Central memory CD4-positive, alpha-beta T cell (primary cell): ENCODE measurements around the gene BIN1.

ENCODE experiments used
- DNase-seq: peaks from one replicate; pipeline ENCODE4 v3.0.0; 2022

Gene BIN1

DNA sequence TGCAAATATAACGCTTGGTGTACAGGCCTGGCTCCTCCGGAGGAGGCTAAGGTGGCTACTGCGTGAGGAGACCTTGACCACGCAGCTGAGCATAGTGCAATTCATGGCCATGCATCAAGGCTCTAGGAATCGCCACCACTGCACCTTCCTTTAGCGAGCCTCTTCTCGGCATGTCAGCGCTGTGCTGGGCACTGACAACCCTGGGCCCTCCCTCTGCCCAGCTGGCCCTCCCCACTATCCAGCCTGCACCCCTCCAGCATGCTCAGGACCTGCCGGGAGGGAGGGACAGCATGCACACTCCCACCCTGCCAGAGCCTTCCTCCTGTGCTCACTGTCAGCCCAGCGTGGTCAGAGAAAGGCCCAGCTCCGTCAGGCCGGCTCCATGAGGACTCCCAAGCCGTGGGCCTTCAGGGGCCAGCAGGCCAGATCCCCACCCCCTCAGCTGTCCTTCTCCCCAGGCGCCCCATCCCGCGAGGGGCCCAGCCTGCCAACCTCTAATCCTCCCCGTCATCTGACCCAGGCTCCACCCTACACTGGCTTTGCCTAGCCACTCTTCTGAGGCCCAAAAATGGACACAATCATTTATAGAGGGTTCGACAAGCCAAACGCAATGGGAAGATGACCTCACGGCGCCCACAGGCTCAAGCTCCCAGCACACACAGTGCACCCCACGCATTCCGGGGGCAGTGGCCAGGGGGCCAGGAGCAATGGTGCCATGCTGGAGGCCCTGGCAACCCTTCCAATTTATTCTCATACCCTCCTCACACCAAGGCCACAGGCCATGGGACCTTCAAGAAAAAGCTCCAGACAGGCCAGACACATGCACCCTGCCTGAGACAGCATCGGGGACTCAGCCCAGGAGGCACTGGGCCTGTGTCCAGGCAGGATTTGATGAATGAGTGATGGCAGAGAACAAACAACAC, 3.5 kb downstream of the BIN1 start:
- DNase-seq, result no peak

DNA sequence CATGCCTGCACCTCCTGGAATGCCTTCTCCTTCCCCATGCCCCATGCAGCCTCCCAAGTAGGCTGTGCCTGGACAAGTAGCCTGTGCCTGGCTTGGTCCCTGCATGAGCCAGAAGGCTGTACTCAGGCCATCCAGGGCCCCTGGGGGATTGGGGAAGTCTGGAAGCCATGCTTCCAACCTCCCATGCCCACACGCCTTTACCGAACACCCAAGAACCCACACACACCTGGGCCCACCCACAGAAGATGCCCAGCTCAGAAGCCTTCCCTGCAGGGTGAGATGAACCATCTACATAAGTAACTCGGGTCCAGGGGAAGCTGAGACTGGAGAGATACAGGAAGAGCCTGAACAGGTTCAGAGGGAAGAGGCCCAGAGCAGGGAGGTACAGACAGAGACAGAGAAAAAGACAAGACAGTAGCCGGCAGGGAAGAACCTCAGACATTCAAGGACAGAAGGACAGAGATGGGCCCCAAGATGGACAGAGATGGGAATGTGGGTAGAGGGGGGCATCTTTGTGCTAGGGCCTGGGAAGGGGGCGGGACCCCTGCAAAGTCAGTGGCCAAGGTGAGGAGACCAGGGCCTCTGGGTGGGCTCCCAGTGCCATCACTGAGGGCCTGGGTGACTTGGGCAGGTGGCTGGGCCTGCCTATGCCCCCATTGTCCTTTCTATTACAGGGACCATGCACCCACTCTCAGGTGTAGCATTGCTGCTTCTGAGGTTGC, 4.3 kb downstream of the BIN1 start:
- DNase-seq, result no peak

DNA sequence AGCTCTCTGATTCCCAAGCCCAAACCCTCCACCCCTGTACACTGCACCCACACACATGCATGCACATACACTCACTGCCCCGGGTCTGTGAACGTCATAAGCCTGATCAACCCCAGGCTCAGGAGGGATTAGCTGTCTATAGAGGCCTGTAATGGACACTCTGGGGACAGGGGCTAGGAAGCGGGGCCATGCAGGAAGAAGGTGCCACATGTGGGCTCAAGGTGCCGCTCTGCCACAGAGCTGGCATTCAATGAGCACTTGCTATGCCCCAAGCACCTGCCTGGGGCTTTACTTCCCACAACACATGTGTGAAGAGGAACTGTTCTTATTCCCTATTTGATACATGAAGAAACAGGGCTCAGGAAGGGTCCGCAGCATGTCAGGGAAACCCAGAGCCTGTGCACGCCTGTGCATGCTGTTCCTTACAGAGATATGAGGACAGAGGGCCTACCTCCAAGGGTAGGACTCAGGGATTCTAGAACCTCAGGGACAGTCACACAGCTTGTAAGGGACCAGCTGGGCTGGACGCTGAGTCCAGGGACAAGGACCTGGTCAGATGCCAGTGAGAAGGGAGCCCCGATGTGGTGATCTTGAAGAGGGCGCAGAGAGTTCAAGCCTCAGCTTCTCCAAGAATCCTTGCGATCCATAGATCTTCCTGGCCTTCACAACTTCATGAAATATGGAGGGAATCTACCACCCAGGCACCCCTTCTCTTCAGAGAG, 5.0 kb downstream of the BIN1 start:
- no peak for DNase-seq

DNA sequence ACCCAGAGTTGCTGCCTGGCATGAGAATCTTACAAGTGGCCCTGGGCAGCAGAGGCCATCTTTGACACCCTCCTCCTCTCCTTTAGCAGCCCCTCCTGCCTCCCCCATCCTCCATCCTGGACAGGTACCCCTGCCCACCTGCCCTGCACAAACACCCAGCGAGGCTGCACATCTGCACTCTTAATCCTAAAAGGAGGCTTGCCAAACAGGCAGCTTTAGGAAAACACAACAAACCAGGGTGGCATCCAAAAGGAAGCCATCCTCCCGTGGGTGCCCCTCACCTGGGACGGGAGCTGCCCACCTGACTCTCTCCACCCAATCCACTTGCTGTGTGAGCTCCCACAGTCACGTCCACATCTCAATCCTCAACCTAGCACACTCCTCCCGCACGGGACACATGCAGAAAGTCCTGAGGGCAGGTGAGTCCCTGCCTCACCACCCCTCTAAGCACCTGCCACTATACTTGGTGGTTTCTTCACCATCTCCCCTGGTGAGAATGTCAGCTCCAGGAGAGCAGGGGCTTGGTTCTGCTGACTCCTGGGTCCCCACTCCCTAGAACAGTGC, 5.8 kb downstream of the BIN1 start:
- no peak for DNase-seq

DNA sequence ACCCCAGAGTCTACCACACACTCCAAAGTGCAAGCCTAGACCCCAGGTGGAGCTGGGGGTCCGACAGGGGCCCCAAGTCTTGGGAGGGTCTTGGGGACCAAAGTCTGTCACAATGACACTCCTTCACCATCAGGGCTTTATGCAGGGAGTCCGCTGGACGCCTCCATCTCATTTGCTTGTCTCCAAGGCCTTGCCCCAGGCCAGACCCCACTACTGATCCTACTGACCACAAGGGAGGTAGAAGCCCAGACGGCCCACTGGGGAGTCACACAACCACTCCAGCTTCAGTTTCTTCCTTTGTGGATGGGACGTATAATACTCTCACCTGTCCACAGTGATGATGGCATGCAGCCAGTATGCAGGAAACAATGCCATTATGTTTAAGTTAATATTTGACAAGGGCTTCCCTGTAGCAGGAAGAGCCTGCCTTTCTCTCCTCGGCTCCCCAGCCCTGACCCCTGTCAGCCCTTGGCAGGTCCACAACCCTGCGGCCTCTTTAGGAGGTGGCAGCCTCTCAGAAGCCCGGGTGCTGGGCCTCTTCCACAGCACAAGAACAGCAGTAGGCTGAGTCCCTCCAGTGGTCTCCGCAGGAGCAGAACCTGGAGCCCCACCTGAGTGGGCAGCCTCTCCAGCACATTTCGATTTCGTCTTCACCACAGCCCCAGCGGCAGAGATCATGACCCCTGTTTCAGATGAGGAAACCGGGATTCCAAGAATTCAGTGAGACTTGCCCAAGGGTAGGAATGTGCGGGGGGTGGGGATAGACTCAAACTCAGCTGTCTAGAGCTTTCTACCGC, 6.5 kb downstream of the BIN1 start:
- no peak for DNase-seq

GRCh38 chr2:127098711-127099110, 8.2 kb downstream of the BIN1 start:
- DNase-seq, result no peak

DNA sequence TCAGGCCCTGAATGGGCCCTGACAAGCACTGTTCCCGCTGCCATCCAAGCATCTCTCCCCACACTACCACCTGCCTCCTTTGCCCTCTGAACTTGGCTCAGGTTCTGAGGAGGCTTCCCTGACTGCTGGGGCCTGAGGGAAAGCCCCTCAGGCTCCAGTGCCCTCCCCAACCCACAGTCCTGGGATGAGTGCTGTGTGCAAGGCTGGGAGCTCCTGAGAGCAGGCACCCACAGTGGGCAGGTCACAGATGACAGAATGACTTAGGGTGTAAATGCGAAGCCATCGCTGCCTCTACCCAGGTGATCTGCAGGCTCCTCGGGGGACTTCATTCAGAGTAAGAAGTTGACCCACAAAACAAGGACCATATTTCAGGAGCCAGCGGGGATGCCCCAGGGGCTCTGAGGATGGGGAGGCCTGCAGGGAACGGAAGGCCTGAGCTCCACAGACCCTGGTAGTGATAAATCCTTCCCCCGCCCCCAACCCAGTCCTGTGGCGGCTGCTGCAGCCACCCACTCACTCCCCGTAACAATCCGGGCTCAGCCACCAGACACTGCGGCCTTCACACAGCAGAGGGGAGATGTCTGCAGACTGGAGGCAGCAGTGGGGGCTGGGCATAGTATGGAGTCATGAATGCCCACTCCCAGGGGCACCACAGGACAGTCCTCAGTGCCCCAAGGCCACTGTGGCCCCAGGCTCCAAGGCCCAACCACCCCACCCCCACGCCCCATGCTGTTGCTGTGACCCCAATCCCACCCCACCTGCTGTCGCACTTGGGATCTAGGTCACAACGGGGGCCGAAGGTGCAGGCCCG, 8.9 kb downstream of the BIN1 start:
- no peak for DNase-seq

- DNase-seq, result no peak
These were observed 9.5 kb downstream of the BIN1 start for GRCh38 chr2:127097471-127097765.

DNA sequence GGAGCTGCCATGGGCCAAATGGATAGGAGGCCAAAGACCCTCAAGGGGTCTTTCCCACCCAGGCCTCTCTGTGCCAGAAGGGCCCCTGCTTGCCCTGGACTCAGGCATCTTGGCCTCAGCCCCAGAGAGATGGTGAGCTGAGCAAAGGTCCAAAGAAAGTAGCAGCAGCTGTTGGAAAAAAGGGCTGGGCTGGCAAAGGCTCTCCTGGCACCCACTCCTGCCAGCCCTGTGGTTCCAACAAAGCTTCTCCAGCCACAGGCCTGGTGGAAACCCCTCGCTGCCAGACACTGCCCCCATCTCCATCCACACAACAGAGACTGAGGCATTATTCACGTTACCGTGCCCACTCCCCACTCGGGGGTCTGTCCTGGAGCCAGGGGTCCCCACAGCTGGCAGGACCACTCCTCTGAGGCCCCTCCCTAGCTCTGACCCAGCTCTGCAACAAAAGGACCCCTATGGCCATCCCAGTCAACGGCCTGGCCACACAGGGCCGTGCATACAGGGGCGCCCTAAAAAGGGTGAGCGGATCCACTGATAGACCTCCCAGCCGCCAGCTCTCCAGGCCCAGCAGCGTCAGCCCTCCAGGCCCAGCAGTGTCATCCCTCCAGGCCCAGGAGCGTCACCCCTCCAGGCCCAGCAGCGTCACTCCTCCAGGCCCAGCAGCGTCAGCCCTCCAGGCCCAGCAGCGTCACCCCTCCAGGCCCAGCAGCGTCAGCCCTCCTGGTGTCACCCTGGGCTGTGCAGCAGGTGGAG, 10.1 kb downstream of the BIN1 start:
- DNase-seq, result no peak

DNA sequence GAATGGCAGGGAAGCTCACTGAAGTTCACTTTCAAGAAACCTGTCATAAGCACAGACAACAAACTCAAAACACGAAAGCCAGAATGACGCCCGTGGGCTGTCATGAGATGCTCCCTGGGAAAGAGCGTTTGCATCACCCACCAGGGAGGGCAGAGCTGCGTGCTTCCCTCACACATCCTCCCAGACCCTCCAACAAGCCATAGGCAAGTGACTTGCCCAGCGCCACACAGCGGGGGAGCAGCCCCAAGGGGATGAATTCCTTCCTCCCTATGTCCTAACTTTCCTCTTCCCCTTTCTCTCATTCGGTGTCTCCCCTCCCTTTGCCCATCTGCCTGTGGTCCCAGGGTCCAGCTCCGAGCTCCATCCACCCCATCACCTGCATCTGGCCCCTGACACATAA, 10.7 kb downstream of the BIN1 start:
- no peak for DNase-seq

DNA sequence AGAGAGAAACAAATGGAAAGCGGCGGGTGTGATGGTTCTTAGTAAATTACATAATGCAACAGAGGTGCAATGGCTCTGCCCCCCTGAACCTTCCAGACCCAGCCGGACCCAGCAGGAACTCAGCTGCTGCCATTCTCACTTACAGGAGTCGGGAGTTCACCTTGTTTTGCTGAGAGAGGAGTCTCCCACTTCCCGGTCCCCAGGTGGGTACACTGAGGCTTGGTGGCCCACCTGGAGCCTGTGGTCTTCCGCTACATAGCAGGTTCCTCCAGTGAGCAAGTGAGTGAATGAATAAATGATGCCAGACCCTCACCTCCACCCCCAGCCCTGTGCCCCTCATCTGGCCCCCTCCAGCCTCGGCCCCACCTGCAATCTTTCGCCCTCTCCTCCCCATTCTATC, 11.2 kb downstream of the BIN1 start:
- no peak for DNase-seq

- no peak for DNase-seq
These were observed 11.7 kb downstream of the BIN1 start for GRCh38 chr2:127095367-127095641.

DNA sequence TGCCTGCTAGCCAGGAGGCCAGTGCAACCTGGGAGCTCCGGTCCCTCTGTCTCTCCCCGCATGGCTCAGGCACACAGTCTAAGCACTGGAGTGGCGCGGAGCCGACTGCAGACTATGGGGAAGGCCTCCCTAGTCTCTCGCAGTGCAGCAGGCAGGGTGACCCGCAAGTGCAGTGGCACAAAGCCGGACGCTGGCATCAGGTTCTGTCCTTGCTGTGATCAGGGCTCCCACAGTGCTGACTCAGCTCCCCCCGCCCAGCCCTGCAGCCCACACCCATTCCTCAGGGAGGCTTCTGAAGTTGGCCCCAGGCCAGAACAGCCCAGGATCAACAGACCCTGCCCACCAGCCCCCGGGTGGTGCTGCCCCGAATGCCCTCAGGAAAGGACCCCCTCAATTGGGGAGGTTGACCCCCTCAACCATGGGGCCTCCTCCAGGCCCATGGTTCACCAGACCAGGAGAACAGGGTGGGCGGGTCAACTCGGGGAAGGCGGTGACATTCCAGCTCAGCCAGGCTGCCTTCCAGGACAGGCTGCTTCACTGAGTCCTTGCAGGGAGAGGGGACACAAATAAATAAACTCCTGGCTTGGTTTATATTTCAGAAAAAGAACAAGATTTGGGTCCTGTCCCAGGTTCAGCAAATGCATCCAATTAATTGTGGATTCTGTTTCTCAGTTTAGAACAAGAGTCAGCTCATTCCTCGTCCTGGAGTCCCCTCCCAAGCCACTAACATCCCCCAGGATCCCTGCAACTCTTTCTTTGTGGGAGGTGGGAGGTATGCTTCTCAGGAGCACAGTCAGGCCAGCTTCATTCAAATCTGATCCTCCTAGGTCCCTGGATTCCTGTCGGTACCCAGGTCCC, 12.2 kb downstream of the BIN1 start:
- no peak for DNase-seq

- no peak for DNase-seq
These were observed 13.2 kb downstream of the BIN1 start for GRCh38 chr2:127093648-127094210.

GRCh38 chr2:127092901-127093516, 13.9 kb downstream of the BIN1 start:
- no peak for DNase-seq

- no peak for DNase-seq
These were observed 14.6 kb downstream of the BIN1 start for GRCh38 chr2:127092306-127092705.

GRCh38 chr2:127091886-127092285, 15.1 kb downstream of the BIN1 start:
- DNase-seq, result no peak

DNA sequence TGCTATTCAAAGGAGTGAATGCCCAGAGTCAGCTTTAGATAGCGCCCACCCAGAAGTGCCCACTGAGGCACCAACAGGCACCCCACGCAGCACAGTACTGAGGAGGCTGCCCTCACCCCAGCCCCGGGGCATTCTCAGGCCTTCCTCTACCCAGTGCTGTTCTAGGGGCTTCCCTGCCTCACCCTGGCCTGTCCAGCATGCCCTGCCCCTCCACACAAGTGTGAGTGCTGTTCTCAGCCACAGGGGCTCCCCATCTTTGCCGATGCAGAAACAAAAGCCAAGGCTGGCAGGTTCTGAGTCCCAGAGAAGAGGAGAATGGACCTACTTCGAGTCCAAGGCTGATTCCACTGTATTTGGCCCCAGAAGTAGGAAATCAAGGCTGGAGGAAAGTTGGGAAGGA, 15.8 kb downstream of the BIN1 start:
- no peak for DNase-seq
